KMS-11 (cell line): Measurements from ENCODE around the gene G0S2.

Experiments
- H2AFZ ChIP-seq: fragments of 200-600 bp; sonication (generic); 2 replicates; pipeline ENCODE4 v1.6.1; 2016; ENCODE audit warnings: antibody characterized with exemption, mixed run types, low read depth
- H3K27ac ChIP-seq: fragments of 200-600 bp; sonication (generic); 2 replicates; pipeline ENCODE4 v1.6.1; 2016; ENCODE audit warnings: mild to moderate bottlenecking, mixed run types
- H3K27me3 ChIP-seq: fragments of 200-600 bp; sonication (generic); 2 replicates; pipeline ENCODE4 v1.6.1; 2017; ENCODE audit warnings: mild to moderate bottlenecking, low read depth, mixed run types, moderate library complexity; ENCODE audit not compliant: insufficient read depth
- H3K36me3 ChIP-seq: fragments of 200-600 bp; sonication (generic); 2 replicates; pipeline ENCODE4 v1.6.1; 2017; ENCODE audit warnings: mild to moderate bottlenecking, mixed run types; ENCODE audit not compliant: insufficient read depth
- H3K4me1 ChIP-seq: fragments of 200-600 bp; sonication (generic); 2 replicates; pipeline ENCODE4 v1.6.1; 2016; ENCODE audit warnings: mild to moderate bottlenecking, low read depth, mixed run types; ENCODE audit not compliant: poor library complexity, severe bottlenecking
- H3K4me2 ChIP-seq: fragments of 200-600 bp; sonication (generic); 2 replicates; pipeline ENCODE4 v1.7.0; 2016; ENCODE audit warnings: mild to moderate bottlenecking, mixed run types
- H3K4me3 ChIP-seq: fragments of 200-600 bp; sonication (generic); IDR thresholded peaks from 2 replicates; pipeline ENCODE4 v1.6.1; 2017; ENCODE audit warnings: low read depth, low read length, mixed read lengths; ENCODE audit not compliant: insufficient read depth
- H3K79me2 ChIP-seq: fragments of 200-600 bp; sonication (generic); 2 replicates; pipeline ENCODE4 v1.6.1; 2016; ENCODE audit warnings: low read depth, mixed run types; ENCODE audit not compliant: insufficient read depth
- H3K9ac ChIP-seq: fragments of 200-600 bp; sonication (generic); 2 replicates; pipeline ENCODE4 v1.6.1; 2016; ENCODE audit warnings: mild to moderate bottlenecking, mixed run types
- H4K20me1 ChIP-seq: fragments of 200-600 bp; sonication (generic); 2 replicates; pipeline ENCODE4 v1.6.1; 2016; ENCODE audit warnings: mild to moderate bottlenecking, mixed run types; ENCODE audit not compliant: insufficient read depth
- CTCF ChIP-seq: fragments of 200-600 bp; sonication (generic); conservative IDR thresholded peaks from 2 replicates; pipeline ENCODE4 v1.6.1; 2017; ENCODE audit warnings: low read depth, mild to moderate bottlenecking, antibody characterized with exemption, low read length, moderate library complexity, mixed read lengths

Gene G0S2

GRCh38 chr1:209627732-209628196 lies 47.4 kb upstream of the G0S2 start:
- no peaks in the 10 kb centered on the region for H3K36me3 ChIP-seq
- TF ChIP-seq CTCF = peak; percentile 99
- H3K4me1 ChIP-seq = no peaks in the 10 kb centered on the region
- H3K4me3 ChIP-seq = no peak overlapping the region
- H3K27me3 ChIP-seq = no peaks in the 10 kb centered on the region
- H4K20me1 ChIP-seq = no peaks in the 10 kb centered on the region
- no peaks in the 10 kb centered on the region for H3K79me2 ChIP-seq
- H3K27ac ChIP-seq = no peak overlapping the region
- H3K9ac ChIP-seq = no peak overlapping the region
- peak overlapping the region; percentile 46; the same call in 1 of the 2 replicates for H2AFZ ChIP-seq
- H3K4me2 ChIP-seq = no peak overlapping the region

GRCh38 chr1:209628618-209629299 lies 46.5 kb upstream of the G0S2 start:
- no peaks in the 10 kb centered on the region for H3K36me3 ChIP-seq

GRCh38 chr1:209629621-209630382 lies 45.4 kb upstream of the G0S2 start:
- H3K27ac ChIP-seq = no peak overlapping the region
- no peak overlapping the region for H2AFZ ChIP-seq
- no peaks in the 10 kb centered on the region for H3K4me1 ChIP-seq
- H3K4me2 ChIP-seq = no peak overlapping the region
- no peak overlapping the region for H3K4me3 ChIP-seq
- TF ChIP-seq CTCF = no peak
- H3K79me2 ChIP-seq = no peaks in the 10 kb centered on the region
- no peaks in the 10 kb centered on the region for H4K20me1 ChIP-seq
- H3K27me3 ChIP-seq = no peaks in the 10 kb centered on the region
- no peaks in the 10 kb centered on the region for H3K36me3 ChIP-seq
- no peak overlapping the region for H3K9ac ChIP-seq

More at GRCh38 chr1:209628618-209629299, 46.5 kb upstream of the G0S2 start:
- H3K4me3 ChIP-seq = no peak overlapping the region
- no peak overlapping the region for H3K27ac ChIP-seq
- no peaks in the 10 kb centered on the region for H3K4me1 ChIP-seq
- TF ChIP-seq CTCF = no peak
- H3K79me2 ChIP-seq = no peaks in the 10 kb centered on the region
- H3K4me2 ChIP-seq = no peak overlapping the region
- no peak overlapping the region for H2AFZ ChIP-seq
- H3K9ac ChIP-seq = no peak overlapping the region
- H3K27me3 ChIP-seq = no peaks in the 10 kb centered on the region
- no peaks in the 10 kb centered on the region for H4K20me1 ChIP-seq

GRCh38 chr1:209630383-209631225 lies 44.6 kb upstream of the G0S2 start:
- no peak overlapping the region for H2AFZ ChIP-seq
- no peak overlapping the region for H3K4me2 ChIP-seq

More at GRCh38 chr1:209630383-209631225, 44.6 kb upstream of the G0S2 start:
- H3K4me1 ChIP-seq = no peaks in the 10 kb centered on the region
- no peak overlapping the region for H3K27ac ChIP-seq
- no peaks in the 10 kb centered on the region for H3K79me2 ChIP-seq
- no peaks in the 10 kb centered on the region for H4K20me1 ChIP-seq
- H3K27me3 ChIP-seq = no peaks in the 10 kb centered on the region
- H3K9ac ChIP-seq = no peak overlapping the region
- TF ChIP-seq CTCF = no peak
- H3K36me3 ChIP-seq = no peaks in the 10 kb centered on the region
- H3K4me3 ChIP-seq = no peak overlapping the region
